Colonic mucosa (tissue), 4 donors: ENCODE measurements around the gene ALOX15. TPM values are rescaled to one million over a fixed set of nuclear protein-coding genes. Genes with fewer than 3 reads are reported as not detected.
"Not testable (repeated sequence)": the region's sequence is repeated elsewhere in the genome, so short reads cannot be mapped to it uniquely, and the experiment has no call there.

Experiments
- DNase-seq: peaks from one replicate; pipeline ENCODE4 v3.0.0-alpha.2; 2020
- H3K27ac ChIP-seq: fragments of 200-600 bp; one replicate; pipeline ENCODE4 v1.8.0; 2021
- H3K27me3 ChIP-seq: fragments of 200-600 bp; one replicate; pipeline ENCODE4 v1.8.0; 2021
- H3K36me3 ChIP-seq: fragments of 200-600 bp; one replicate; pipeline ENCODE4 v1.8.0; 2021
- H3K4me1 ChIP-seq: fragments of 200-600 bp; one replicate; pipeline ENCODE4 v1.8.0; 2021; ENCODE audit warnings: mild to moderate bottlenecking
- H3K4me3 ChIP-seq: fragments of 200-600 bp; one replicate; pipeline ENCODE4 v1.8.0; 2021
- H3K9ac ChIP-seq, 2 donors: one replicate each; pipeline ENCODE4 v1.7.0; 2013; ENCODE audit warnings: control low read depth in 2 of 2, low read depth in 2 of 2, low read length in 2 of 2
- H3K9me3 ChIP-seq: fragments of 200-600 bp; one replicate; pipeline ENCODE4 v1.8.0; 2021
- intact Hi-C: fragments of 100-400 bp; cut with DNase I; formaldehyde crosslinking; loops from one replicate; pipeline ENCODE4 v1.14.1; 2022
- total RNA-seq, 2 donors: library from RNA; stranded (reverse); fragmentation: NEBNext Ultra II Directional in 1 of 2; extraction: Animal tissue kit (Norgen Biotek cat#: 25700) in 1 of 2; gene quantifications; one replicate each; pipeline ENCODE4 v1.2.1, GENCODE V29; 2021
- TF ChIP-seq, protein P1 (sequence below): fragments of 200-600 bp; IDR thresholded peaks from one replicate; pipeline ENCODE4 v1.8.0; 2022; ENCODE audit warnings: antibody characterized with exemption, mild to moderate bottlenecking
- donor health status: healthy.
- donor health status: DM: no; HTN: no; CAD: no.
- donor health status: DM: no; HTN: no; CAD: no.

Gene ALOX15
- total RNA-seq, 2 donors from 2014 or later: 0.13 TPM; not detected in 1

DNA sequence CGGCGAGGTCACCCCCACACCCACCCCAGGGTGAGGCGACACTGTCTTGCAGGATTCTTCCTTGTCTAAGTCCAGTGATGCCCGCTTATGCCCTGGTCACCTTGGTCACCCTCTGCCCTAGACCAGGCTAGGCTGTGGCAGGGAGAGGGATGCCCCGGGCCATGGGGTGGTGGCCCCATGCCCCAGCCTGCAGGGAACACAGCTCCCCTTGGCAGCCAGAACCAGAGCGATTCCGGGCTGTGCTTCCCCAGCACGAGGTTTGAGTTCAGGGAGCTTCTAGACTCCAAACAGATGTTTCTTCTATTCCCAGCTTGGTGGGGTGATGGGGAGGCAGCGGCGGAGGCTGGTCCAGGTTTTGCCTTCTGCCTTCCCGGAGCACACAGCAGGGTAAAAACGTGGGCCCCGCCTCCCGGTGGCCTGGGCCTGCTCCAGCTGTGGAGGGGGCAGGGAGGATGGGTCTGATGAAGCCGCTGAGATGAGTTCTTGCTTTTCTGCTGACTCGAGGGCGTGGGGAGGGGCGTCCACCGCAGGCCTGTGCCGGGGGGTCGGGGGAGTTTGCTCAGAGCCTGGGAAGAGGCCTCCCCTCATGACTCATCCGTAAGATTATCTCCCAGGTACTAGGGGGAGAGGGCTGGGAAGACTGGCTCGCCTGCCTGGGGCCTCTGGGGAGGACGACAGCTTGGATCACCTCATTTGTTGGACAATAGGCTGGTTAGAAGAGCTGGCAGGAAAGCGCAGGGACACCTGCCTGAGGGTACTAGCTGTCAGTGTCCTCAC lies 41.8 kb downstream of the ALOX15 start:
- TF ChIP-seq, protein P1, sequence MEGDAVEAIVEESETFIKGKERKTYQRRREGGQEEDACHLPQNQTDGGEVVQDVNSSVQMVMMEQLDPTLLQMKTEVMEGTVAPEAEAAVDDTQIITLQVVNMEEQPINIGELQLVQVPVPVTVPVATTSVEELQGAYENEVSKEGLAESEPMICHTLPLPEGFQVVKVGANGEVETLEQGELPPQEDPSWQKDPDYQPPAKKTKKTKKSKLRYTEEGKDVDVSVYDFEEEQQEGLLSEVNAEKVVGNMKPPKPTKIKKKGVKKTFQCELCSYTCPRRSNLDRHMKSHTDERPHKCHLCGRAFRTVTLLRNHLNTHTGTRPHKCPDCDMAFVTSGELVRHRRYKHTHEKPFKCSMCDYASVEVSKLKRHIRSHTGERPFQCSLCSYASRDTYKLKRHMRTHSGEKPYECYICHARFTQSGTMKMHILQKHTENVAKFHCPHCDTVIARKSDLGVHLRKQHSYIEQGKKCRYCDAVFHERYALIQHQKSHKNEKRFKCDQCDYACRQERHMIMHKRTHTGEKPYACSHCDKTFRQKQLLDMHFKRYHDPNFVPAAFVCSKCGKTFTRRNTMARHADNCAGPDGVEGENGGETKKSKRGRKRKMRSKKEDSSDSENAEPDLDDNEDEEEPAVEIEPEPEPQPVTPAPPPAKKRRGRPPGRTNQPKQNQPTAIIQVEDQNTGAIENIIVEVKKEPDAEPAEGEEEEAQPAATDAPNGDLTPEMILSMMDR: no peak
- Histone ChIP-seq H3K27me3 (no peaks in the 10 kb centered on the region), H3K36me3 (no peaks in the 10 kb centered on the region), H3K4me3 (no peak overlapping the region), H3K9ac (no peak overlapping the region), H3K27ac (peak overlapping the region; percentile 28), H3K4me1 (no peaks in the 10 kb centered on the region), H3K9me3 (no peaks in the 10 kb centered on the region)
- DNase-seq: peak; percentile 44
- intact Hi-C loops: loop anchor here (10.0 kb wide), 1 partner anchor 55 kb away; no protein-coding TSS in a partner anchor

DNA sequence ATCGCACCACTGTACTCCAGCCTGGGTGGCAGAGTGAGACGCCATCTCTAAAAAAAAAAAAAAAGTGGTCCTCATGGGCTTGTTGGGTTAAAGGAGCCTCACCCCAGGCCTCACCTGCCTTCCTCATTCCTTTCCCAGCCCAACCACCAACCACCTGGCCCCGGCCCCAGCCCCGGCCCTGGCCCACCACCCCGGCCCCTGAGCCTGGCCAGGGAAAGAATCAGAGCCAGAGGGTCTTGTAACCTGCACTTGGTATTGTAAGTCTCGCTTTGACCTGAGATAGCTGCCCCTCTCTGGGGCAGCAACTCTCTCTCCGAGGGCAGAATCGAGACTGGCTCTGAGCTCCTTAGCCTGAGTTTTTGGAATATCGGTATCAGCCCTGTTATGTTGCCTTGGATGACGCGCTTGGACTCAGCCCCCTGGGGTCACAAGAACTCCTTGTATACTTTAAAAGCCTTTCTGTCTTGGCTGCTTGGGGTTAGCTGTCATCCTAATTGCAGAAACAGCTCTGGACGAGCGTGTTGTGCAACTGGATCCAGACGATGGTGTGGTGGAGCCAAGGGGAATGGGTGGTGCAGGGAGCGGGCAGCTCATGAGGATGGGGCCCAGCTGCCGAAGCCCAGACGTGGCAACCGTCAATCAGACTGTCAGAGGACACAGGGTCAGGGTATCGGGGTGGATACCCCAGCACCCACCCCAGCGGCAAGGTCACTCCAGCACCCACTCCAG lies 42.5 kb downstream of the ALOX15 start:
- no peaks in the 10 kb centered on the region for H3K9me3 ChIP-seq
- peak overlapping the region; percentile 28 for H3K27ac ChIP-seq
- intact Hi-C loops: loop anchor here (10.0 kb wide), 1 partner anchor 56 kb away; no protein-coding TSS in a partner anchor
- H3K4me1 ChIP-seq: no peaks in the 10 kb centered on the region
- H3K9ac ChIP-seq: no peak overlapping the region
- no peaks in the 10 kb centered on the region for H3K27me3 ChIP-seq
- TF ChIP-seq, protein P1: no peak
- H3K36me3 ChIP-seq: no peaks in the 10 kb centered on the region
- peak; percentile 38 for DNase-seq
- no peak overlapping the region for H3K4me3 ChIP-seq

DNA sequence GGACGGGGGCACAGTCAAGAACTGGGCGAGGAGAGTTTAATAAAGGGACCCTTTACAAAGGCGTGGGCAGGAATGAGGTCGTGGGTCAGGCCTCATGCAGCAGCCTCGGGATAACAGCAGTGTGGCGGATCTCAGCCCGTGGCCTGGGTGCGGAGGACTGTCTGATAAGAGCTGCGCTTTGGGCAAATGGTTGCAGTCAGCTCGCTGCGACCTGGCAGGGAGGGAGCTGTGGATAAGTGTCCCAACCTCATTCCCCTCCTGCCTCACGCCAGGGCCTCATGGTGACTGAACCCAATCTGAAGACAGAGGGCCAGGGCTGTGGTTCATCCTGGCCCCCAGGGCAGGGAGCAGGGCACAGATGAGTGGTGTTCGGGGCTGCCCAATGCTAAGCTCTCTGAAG lies 43.5 kb downstream of the ALOX15 start:
- intact Hi-C loops: loop anchor here (10.0 kb wide), 1 partner anchor 57 kb away; no protein-coding TSS in a partner anchor
- no peak overlapping the region for H3K4me3 ChIP-seq
- no peaks in the 10 kb centered on the region for H3K9me3 ChIP-seq
- H3K4me1 ChIP-seq: no peaks in the 10 kb centered on the region
- TF ChIP-seq, protein P1: no peak
- DNase-seq: no peak
- no peaks in the 10 kb centered on the region for H3K27me3 ChIP-seq
- no peak overlapping the region for H3K9ac ChIP-seq
- no peaks in the 10 kb centered on the region for H3K36me3 ChIP-seq
- H3K27ac ChIP-seq: no peak overlapping the region

DNA sequence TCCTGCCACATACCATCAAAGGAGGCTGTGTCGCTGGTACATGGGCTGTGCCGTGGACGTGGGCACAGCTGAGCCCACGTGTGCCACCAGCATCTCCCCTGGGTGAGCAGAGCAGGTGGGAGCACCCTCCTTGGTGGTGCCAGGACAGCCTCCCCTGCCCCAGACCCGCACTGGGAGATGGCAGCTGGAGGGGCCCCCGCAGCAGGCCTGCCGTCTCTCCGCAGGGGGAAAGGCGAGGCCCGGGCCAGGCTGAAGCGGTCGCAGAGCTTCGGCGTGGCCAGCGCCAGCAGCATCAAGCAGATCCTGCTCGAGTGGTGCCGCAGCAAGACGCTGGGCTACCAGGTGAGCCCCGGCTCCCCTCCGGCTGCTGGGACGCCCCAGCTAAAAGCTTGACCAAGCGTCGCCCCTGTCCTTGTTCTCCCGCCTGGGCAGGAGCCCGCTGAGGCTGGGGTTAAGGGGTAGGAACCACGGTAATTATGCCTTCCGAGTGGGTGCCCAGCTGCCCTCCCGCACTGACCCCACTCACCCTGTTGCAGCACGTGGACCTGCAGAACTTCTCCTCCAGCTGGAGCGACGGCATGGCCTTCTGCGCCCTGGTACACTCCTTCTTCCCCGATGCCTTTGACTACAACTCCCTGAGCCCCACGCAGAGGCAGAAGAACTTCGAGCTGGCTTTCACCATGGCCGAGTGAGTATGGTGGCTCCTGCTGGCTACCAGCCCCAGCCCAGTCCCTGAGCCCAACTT lies 44.7 kb downstream of the ALOX15 start:
- TF ChIP-seq, protein P1: no peak
- Histone ChIP-seq H3K4me1 (no peaks in the 10 kb centered on the region), H3K27ac (no peak overlapping the region), H3K4me3 (no peak overlapping the region), H3K36me3 (no peaks in the 10 kb centered on the region), H3K9ac (no peak overlapping the region), H3K27me3 (no peaks in the 10 kb centered on the region), H3K9me3 (no peaks in the 10 kb centered on the region)
- no peak for DNase-seq
- intact Hi-C loops: loop anchor here (10.0 kb wide), 1 partner anchor 58 kb away; no protein-coding TSS in a partner anchor

DNA sequence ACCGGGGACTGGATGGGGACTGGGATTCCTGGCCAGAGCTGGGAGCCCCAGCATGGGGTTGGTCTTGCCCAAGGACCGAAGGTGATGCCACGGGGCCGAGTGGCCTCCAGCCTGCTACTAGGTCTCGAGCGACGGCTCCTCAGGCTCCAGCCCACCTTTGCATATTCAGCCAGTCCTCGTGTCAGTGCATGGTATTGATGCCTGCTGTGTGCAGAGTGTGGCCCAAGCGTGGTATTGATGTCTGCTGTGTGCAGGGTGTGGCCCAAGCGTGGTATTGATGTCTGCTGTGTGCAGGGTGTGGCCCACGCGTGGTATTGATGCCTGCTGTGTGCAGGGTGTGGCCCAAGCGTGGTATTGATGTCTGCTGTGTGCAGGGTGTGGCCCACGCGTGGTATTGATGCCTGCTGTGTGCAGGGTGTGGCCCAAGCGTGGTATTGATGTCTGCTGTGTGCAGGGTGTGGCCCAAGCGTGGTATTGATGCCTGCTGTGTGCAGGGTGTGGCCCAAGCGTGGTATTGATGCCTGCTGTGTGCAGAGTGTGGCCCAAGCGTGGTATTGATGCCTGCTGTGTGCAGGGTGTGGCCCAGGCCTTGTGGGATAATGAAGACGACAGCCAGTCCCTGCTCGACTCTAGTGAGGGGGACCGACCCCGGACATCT lies 45.7 kb downstream of the ALOX15 start:
- H3K9ac ChIP-seq, H3K4me3 ChIP-seq, H3K27me3 ChIP-seq, H3K27ac ChIP-seq, DNase-seq, H3K9me3 ChIP-seq, H3K36me3 ChIP-seq, H3K4me1 ChIP-seq: not testable (repeated sequence)
- intact Hi-C loops: loop anchor here (10.0 kb wide), 1 partner anchor 59 kb away; no protein-coding TSS in a partner anchor
